ENCODE data around the gene RCAN1.
"Not testable (repeated sequence)": the region's sequence is repeated elsewhere in the genome, so short reads cannot be mapped to it uniquely, and the experiment has no call there.

RCAN1 gene

GRCh38 chr21:34567604-34568155, 47.2 kb downstream of the RCAN1 start:
- DNase-seq, result no peak

GRCh38 chr21:34565238-34565637, 49.7 kb downstream of the RCAN1 start:
- no peak for DNase-seq

GRCh38 chr21:34563370-34563769, 51.5 kb downstream of the RCAN1 start:
- DNase-seq, result not testable (repeated sequence)

DNA sequence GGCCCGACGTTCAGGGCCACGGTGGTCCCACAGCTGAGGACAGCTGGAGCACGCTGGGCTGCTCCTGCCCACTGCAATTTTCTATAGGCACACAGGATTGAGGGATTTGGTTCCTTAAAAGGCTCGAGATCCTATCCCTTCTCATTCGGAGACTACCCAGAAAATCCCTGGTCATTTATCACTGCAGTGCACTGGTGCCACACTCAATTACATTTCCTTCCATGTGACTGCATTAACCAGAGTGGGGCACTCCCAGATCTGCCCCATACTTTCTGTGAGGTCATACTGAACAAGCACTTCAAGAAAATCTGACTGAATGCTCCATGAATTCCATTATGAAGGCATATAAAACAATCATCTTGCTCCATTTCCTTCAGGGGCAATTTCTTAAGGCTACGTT, 53.1 kb downstream of the RCAN1 start:
- no peak for DNase-seq

DNA sequence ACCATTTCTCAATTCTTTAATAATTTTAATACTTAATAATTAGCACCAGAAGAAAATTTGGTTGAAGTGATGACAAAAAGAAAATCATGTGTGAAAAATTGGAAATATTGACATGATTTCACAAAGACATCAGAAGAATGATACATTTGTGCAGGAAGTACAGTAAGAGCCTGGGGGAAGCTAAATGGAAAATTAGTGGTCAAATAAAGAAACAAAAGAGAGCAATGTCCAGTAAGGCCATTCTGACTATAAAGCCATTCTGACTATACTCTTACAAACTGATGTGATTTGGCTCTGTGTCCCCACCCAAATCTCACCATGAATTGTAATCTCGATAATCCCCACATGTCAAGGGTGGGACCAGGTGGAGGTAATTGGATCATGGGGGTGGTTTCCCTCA, 54.3 kb downstream of the RCAN1 start:
- DNase-seq, result no peak

GRCh38 chr21:34560021-34560420, 54.9 kb downstream of the RCAN1 start:
- no peak for DNase-seq

DNA sequence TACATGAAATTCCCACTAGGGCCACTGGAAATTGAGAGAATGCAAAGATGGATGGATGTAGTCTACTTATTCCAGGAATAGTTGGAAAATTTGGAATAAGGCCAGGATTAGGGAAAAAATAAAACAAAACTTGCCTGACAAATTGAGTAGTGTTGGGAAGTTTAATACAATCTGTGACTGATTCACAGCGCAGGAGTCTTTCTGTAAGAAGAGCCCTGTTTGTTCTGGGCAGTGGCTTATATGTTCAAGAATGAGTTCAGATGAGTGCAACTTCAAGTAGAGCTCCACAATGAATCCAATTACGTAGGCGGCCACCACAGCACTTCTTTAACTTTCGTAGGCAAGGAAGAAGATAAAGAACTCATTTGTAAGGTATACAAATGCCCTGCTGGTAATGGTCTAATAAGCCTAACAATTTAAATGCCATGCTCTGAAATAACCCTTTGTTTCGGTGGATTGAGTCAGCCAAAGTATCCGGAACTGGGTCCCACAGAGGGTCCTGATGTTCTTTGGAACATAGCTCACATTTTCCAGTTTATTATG, 55.8 kb downstream of the RCAN1 start:
- no peak for DNase-seq

GRCh38 chr21:34558166-34558565, 56.7 kb downstream of the RCAN1 start:
- DNase-seq, result no peak

- DNase-seq, result no peak
Measured at GRCh38 chr21:34557261-34557660, 57.7 kb downstream of the RCAN1 start.

- not testable (repeated sequence) for DNase-seq
Measured at GRCh38 chr21:34554670-34555069, 60.2 kb downstream of the RCAN1 start.

DNA sequence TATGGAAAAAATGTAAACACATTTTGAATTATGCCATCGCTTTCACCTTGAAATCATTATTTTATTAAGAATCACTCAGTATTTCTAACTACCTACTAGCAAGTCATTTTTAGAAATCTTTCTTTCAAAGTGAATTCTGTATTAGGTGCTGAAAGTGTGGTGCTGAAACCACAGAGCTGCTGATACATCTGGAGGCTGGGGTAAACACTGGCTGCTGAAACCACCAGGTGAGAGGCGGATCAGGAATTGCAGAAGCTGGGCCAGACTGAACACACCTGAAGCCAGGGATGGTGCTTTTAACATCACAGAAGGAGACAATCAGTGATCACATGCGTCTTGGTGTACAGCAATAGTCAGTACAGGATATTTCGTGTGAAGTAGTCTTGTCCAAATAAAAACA, 60.7 kb downstream of the RCAN1 start:
- no peak for DNase-seq

- DNase-seq, result no peak
Measured at GRCh38 chr21:34553151-34553952, 61.6 kb downstream of the RCAN1 start.

DNA sequence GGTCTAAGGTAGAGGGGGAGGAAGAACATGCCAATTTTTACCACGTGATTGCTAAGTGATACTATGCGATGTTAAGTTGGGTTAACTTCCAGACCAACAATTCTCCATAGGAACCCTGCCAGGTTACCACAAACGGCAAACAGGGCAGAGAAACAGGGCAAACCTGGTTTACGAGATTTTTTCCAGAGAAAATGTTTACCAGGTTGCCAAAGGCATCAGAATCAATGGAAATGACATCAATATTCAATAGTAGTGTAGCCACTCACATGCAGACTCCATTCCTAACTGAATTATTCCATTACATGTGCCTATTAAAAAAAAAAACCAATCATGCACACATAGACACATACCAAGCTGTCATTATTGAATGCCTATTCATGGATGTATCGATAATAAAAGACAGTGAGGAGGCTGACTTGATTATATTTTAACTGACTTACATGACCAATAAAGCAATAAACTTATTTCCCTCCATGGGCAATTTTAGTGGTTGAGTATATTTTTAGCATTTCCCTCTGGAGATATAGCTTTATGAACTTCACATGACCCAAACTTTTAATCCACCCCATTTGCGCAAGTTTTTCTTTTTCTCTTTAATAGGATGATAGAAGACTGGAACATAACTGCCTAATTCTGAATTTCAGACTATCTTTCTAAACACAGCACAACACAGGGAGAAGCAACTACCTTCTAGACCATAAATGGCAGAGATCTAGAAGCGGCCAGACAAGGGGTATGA, 62.4 kb downstream of the RCAN1 start:
- no peak for DNase-seq

DNA sequence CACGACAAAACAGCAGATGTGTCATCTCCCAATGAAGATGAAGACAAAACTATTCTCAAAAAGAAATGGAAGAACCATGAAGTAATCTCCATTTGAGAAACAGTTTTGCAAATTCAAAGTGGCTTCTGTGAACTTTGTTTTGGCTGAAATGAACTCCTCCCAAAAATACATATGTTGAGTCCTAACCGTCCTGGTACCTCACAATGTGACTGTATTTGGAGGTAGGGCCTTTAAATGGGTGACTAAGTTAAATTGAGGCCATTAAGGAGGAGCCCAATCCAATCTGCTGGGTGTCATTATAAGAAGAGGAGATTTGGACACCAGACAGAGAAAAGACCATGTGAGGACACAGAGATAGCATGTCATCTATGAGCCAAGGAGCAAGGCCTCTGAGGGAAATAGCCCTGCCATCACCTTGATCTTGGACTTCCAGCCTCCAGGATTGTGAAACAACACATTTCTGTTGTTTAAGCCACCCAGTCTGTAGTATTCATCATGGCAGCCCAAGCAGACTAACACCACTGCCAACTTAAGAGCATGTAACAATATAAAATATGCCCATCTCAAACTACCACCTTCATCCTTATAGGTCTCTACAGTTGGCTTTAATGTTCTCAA, 64.6 kb downstream of the RCAN1 start:
- DNase-seq, result no peak

DNA sequence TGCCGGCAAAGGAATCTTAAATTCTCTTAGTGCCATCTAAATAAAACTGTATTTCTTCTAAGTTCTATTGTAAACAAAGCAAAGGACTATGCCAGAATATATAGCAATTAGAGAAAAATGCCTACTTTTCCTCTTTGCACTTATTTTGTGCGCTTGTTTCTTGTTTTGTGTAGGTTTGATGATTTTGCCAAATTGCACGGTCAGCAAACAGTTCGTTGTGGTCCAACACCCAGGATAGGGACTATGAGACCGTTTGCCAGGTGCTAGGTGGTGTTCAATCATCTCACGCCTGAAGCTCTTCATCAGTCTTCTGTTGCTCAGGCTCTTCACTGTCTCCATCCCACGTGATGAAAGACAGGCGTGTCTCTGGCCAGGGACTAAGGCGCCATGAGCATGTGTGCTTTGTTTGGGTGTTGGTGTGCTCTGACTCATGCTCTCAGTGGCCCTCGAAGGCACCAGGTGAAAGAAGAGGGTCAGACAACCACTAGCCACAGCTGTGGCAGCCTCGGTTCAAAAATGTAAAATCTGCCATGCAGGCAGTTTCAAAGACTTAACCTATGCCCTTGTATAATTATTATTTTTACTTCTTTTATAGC, 66.0 kb downstream of the RCAN1 start:
- no peak for DNase-seq

- no peak for DNase-seq
Measured at GRCh38 chr21:34546542-34546941, 68.4 kb downstream of the RCAN1 start.

- DNase-seq, result peak; percentile 81
Measured at GRCh38 chr21:34545079-34545884, 69.6 kb downstream of the RCAN1 start.

DNA sequence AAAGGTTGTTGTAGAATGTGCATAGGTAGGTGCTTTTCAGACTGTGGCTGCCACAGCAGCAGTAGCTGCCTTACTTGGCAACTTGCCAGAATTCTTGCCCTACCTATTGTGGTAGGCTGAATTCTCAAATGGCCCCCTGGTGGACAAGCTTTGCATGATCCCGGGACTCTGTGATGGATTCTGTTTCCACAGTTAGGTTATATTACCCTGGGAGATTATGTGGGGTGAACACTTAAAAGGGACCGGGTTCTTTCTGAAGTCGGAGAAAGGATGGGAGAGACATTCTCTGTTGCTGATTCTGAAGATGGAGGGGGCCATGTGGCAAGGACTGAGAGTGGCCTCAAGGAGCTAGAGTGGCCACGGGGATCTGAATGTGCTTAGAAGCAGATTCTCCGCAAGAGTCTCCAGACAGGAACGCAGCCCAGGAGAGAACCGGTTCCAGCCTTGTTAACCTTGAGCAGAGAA, 70.8 kb downstream of the RCAN1 start:
- DNase-seq, result no peak

GRCh38 chr21:34543017-34543416, 71.9 kb downstream of the RCAN1 start:
- no peak for DNase-seq

- DNase-seq, result no peak
Measured at GRCh38 chr21:34540206-34540605, 74.7 kb downstream of the RCAN1 start.

- no peak for DNase-seq
Measured at GRCh38 chr21:34537838-34538237, 77.1 kb downstream of the RCAN1 start.

DNA sequence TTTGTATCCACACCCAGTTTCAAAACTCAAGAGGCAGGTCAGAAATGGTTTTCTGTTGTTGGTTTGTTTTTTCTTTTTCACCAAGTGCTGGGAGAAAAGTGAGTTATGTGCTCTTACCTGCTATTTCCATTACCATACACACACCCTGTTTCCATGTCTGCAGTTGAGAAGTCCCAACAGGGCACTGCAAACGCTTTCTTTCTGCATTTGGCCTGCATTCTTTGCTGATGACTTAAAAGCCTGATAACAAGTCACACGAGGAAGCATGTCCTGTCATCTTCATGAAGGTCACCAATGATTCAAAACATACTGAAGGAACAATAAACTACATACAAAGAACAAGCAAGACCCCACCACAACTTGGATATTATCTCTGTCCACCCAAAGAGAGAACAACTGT, 78.1 kb downstream of the RCAN1 start:
- no peak for DNase-seq
